Left lobe of liver (tissue), 2 donors: ENCODE results near the gene RNU6-1. TPM values are rescaled to one million over a fixed set of nuclear protein-coding genes. Genes with fewer than 3 reads are reported as not detected.

ENCODE experiments used
- ATAC-seq: fragments of 200-7000 bp; cut with Tn5 transposase; one replicate; pipeline ENCODE4 v1.9.1; 2020; ENCODE audit warnings: mild to moderate bottlenecking, moderate library complexity
- DNase-seq: peaks from one replicate; pipeline ENCODE4 v3.0.0-alpha.2; 2020; ENCODE audit warnings: low spot score
- total RNA-seq: library from RNA; stranded (reverse); gene quantifications from one replicate; pipeline ENCODE4 v1.2.1, GENCODE V29; 2021
- donor health status: DM: no; HTN: no; CAD: no; lungs with moderate emphysema.
- donor health status: DM: no; HTN: yes; CAD: no.

The RNU6-1 gene
- total RNA-seq, 1 donor from 2014 or later = not detected

GRCh38 chr15:67859331-67859946 is 19.6 kb upstream of the RNU6-1 start:
- ATAC-seq (no peak), DNase-seq (no peak)

GRCh38 chr15:67857220-67857619 is 17.4 kb upstream of the RNU6-1 start:
- ATAC-seq (peak; percentile 77), DNase-seq (no peak)

- DNase-seq (no peak), ATAC-seq (no peak)
Observed at GRCh38 chr15:67855842-67856241, 16.0 kb upstream of the RNU6-1 start.

- no peak for DNase-seq
Observed at GRCh38 chr15:67854358-67854757, 14.5 kb upstream of the RNU6-1 start.

GRCh38 chr15:67853454-67853853 is 13.6 kb upstream of the RNU6-1 start:
- no peak for ATAC-seq
- no peak for DNase-seq

More at GRCh38 chr15:67854358-67854757, 14.5 kb upstream of the RNU6-1 start:
- no peak for ATAC-seq

GRCh38 chr15:67852418-67852817 is 12.6 kb upstream of the RNU6-1 start:
- ATAC-seq (no peak), DNase-seq (no peak)

GRCh38 chr15:67850994-67851571 is 11.2 kb upstream of the RNU6-1 start:
- ATAC-seq (peak; percentile 71), DNase-seq (peak; percentile 40)

- no peak for ATAC-seq
- no peak for DNase-seq
Observed at GRCh38 chr15:67850336-67850735, 10.5 kb upstream of the RNU6-1 start.

- no peak for DNase-seq
Observed at GRCh38 chr15:67849538-67849937, 9.7 kb upstream of the RNU6-1 start.

GRCh38 chr15:67845974-67846373 is 6.1 kb upstream of the RNU6-1 start:
- ATAC-seq (no peak), DNase-seq (no peak)

More at GRCh38 chr15:67849538-67849937, 9.7 kb upstream of the RNU6-1 start:
- ATAC-seq = no peak

- ATAC-seq (no peak), DNase-seq (no peak)
Observed at GRCh38 chr15:67843571-67844387, 3.9 kb upstream of the RNU6-1 start.

- no peak for DNase-seq
- no peak for ATAC-seq
Observed at GRCh38 chr15:67843092-67843501, 3.3 kb upstream of the RNU6-1 start.

GRCh38 chr15:67841513-67841762 is 1.6 kb upstream of the RNU6-1 start:
- ATAC-seq (no peak), DNase-seq (no peak)

- ATAC-seq (peak; percentile 7), DNase-seq (no peak)
Observed at GRCh38 chr15:67840749-67841512, 1.1 kb upstream of the RNU6-1 start.

GRCh38 chr15:67839499-67839928 is 331 bp downstream of the RNU6-1 start:
- DNase-seq (peak; percentile 55), ATAC-seq (peak; percentile 25)

GRCh38 chr15:67838789-67839332 is 984 bp downstream of the RNU6-1 start:
- DNase-seq = peak; percentile 73
- ATAC-seq = peak; percentile 62

- no peak for DNase-seq
Observed at GRCh38 chr15:67836955-67837354, 2.9 kb downstream of the RNU6-1 start.

GRCh38 chr15:67836477-67836876 is 3.4 kb downstream of the RNU6-1 start:
- no peak for ATAC-seq

More at GRCh38 chr15:67836955-67837354, 2.9 kb downstream of the RNU6-1 start:
- no peak for ATAC-seq

GRCh38 chr15:67836134-67836455 is 3.8 kb downstream of the RNU6-1 start:
- ATAC-seq (no peak), DNase-seq (no peak)

More at GRCh38 chr15:67836477-67836876, 3.4 kb downstream of the RNU6-1 start:
- DNase-seq = no peak

- DNase-seq (no peak), ATAC-seq (no peak)
Observed at GRCh38 chr15:67835297-67836133, 4.3 kb downstream of the RNU6-1 start.
